HG02973 (cell line): ENCODE data around the gene TRIM9.
A peak's percentile ranks its signal among the peaks of the same experiment; 100 is the strongest.
"Not testable (repeated sequence)": the region's sequence is repeated elsewhere in the genome, so short reads cannot be mapped to it uniquely, and the experiment has no call there.

Source experiments
- ATAC-seq: cut with Tn5 transposase; IDR thresholded peaks from one replicate; pipeline ENCODE4 v1.9.1; 2021; ENCODE audit warnings: moderate library complexity; ENCODE audit not compliant: unreplicated experiment

The TRIM9 gene

DNA sequence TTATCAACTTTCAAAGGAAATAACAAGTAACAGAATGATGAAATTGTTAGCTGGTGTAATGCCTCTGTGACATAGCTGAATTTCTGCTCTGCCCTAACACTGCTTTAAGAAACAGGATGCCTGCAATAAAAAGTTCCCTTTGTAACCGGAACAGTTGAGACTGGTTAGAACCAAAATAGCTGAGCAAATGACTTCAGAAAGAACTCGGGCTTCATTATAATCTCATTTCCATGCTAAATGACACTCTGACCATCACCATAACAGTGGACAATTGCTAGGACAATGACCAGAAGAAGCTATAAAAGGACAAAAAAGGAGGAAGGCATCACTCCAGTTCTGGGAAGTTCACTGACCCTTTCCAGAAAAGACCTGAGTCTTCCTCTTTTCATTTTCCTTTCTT lies 127.1 kb downstream of the TRIM9 start:
- no peak for ATAC-seq

DNA sequence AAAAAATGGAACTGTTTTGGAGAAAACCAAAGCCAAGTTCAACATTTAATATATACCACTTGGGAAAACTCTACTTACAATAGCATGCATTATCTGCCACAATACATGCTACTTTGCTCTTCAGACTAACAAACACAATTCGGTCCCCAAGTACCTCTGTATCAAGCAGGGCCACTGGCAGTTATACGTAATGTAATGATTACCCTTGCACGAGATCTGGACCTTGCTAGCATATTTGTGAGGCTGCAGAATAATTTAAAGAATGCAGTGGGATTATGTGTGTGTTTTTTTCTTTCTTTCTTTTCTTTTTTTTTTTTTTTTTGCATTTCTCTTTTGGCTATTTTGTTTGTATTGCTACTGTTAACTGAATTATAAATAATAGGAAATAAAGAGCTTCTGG lies 127.8 kb downstream of the TRIM9 start:
- ATAC-seq, result no peak

DNA sequence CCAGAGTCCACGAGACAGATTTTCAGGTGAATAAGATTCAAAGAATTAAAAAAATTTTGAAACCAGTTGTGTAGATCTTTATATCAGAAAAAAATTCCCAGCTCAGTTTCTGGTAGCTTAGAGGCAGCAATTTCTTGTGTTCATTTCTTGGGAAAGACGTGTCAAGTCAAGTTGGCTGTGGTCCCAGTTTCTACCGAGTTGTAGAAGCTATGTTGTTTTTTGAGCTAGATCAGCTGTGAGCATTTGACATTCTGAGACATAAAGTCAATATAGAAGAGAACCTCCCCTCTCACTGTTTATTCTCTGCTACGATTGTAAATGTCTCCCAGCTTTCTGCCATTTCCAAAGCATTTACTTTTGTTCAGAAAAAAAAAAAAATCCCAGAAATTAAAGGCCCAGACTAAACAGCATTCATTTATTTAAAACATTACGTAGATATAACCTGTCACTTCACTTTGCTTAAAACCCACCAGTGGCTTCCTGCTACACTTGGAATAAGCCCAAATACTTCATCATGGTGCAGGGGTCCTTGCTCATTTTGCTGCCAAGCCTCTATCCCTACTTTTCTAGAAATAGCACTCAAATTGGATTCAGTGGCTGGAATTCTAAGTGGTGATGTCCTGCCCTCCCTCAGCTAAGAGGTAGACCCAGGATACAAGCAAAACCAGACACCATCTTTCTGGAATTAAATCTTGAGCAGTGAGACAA lies 130.1 kb downstream of the TRIM9 start:
- no peak for ATAC-seq

DNA sequence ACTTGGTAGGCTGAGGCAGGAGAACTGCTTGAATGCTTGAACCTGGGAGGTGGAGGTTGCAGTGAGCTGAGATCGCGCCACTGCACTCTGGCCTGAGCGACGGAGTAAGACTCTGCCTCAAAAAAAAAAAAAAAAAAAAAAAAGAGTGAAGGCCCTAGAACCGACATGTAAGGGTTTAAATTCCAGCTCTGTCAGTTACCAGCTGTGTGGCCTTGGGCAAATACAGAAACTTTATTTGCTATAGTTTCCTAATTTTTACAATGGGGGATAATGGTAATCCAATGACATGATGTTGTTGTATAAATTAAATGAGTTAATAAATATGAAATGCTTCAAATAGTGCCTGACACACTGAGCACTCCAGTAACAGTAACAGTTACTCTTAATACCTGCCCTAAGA lies 131.0 kb downstream of the TRIM9 start:
- ATAC-seq, result no peak

DNA sequence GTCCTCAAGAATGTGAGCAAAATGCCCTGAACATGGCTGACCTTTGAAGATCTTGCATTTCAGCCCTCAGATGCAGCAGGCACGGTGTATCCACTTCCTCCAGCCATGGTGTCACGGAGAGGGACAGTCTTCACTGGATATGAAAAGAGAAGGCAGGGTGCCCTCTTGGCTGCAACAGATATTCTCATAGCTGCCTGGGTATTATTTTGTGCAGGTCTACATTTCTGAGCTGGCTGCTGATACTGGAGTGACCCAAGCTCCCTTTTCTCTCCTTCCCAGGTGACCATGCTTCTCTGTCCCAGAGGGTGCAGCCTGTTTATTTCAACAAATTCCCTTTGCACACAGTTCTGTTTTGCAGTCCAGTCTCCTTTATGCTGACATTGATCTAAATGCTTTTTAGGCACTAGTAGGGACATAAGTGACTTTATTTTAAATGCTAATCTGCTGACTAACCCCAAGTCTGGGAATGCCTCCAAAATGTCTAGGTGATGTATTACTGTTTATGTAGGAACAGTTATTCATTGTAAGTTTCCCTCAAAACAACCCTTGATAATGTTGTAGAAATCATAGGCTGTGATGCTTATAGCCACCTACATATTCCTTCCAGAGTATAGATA lies 133.2 kb downstream of the TRIM9 start:
- ATAC-seq, result no peak

DNA sequence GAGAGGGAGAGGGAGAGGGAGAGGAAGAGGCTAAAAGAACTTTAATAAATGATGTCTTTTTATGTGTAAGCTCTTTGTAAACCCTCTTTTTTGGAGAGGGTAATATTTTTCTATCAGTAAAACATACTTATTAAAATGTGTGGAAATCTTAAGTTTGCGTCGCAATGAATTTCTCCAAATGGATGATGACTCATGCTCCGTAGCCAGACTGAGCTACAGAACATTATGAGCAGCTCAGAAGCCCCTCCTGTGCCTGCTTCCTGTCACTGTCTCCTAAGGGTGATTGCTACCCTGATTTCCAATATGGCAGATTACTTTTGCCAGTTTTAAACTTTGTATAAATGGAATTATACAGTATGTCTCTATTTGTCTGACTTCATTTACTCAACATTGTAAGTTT lies 137.6 kb downstream of the TRIM9 start:
- ATAC-seq, result no peak

DNA sequence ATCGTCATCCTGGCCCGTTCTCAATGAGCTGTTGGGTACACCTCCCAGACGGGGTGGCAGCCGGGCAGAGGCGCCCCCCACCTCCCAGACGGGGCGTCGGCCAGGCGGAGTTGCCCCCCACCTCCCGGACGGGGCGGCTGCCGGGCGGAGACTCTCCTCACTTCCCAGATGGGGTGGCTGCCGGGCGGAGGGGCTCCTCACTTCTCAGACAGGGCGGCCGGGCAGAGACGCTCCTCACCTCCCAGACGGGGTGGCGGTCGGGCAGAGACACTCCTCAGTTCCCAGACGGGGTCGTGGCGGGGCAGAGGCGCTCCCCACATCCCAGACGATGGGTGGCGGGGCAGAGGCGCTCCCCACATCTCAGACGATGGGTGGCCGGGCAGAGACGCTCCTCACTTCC lies 138.5 kb downstream of the TRIM9 start:
- not testable (repeated sequence) for ATAC-seq

DNA sequence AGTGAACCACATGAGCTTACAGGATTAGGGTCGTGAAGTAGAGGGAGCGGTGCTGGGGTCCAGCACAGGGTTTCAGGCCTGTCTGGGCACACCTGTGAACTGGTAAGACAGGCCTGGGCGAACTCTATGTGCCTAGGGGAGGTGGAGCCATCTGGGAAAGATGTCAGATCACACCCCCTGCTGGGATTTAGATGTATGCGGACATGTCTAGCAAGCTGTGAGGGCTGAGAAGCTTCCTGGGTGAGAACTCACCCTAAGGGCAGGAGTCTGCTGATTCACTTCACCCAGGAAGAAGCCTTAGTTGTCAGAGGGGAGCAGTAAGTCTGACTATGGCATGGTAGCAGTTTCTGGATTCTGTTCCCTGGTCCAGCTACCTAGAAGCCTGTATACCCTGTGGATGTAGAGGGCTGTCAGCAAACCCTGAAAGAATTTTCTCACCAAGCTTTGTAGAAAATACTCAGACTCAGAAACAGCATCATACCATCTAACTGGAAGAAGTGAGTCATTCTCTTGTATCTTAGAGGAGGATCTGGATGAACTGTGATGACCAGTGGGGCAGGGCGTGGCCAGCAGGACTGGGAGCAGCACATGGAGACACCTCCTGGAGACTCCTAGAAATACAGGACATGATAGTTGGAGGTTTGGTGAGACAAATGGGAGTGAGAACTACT lies 139.4 kb downstream of the TRIM9 start:
- ATAC-seq, result no peak

DNA sequence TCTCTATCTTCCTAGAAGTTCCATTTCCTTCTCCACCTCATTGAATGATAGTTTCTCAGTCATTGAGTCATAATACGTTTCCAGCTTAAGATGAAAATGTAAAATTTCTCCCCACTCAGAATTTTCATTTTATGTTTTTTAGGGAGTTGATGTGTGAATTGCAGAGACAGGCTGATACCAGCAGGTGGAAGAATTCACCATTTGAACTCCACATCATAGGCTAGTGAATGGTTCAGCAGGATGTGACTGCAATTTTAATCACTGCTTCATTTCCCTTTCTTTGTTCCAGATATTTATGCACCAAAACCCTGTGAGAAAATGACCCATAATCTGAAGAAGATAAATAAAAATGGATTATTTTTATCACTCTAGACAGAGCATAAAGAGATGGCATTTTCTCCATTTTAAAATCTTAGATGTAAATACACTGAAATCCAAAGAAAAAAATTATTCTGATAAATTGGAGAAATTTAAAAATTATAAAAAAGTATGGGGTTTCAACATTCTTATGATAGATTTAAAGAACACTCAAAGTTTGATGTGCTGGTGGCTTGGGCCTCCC lies 140.0 kb downstream of the TRIM9 start:
- no peak for ATAC-seq

DNA sequence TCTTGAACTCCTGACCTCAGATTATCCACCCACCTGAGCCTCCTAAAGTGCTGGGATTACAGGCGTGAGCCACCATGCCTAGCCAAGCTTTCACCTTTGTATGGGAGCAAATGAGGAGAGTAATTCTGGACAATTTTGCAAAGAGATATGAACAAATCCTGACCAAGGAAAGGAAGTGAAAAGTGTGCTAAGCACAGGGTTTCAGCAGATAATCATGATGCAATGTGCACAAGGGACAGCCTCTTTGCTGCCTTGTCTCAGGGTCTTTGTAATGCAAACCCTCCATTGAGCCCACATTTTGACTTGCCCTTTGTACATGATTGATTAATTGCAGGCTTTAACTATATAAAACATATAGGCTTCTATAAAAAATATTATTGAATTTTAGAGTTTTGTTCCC lies 141.4 kb downstream of the TRIM9 start:
- ATAC-seq, result no peak

DNA sequence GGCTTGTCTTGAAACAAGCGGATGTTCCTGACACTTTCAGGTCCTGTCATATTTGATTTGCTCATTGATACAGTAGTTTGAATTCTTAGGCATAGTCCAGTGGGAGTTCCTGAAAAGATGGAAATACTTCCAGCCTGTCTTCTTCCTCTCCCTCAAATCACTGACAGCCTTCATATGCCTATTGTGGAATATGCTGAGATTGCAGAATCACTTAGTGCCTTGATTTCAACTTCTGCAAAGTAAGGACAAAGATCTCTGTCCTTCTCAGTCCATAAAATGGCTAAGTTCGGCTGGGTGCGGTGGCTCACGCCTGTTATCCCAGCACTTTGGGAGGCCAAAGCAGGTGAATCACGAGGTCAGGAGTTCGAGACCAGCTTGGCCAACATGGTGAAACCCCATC lies 143.9 kb downstream of the TRIM9 start:
- ATAC-seq, result no peak

DNA sequence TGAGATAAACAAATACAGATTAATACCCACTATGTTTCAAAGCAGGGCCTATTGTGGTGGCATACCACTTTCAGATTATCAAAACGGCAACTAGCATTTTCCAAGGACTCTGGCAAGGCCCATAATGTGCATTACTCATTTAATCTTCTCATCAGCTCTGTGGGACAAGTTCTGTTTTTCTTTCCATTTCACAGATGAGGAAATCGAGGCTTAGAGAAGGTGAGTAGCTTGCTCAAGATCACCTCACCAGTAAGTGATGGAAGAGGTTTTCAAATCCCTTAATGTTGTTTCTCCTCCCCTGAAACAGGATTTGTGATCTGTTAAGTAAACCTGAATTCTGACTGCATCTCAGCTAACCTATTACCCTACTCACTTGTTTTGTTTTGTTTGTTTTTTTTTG lies 146.7 kb downstream of the TRIM9 start:
- no peak for ATAC-seq

DNA sequence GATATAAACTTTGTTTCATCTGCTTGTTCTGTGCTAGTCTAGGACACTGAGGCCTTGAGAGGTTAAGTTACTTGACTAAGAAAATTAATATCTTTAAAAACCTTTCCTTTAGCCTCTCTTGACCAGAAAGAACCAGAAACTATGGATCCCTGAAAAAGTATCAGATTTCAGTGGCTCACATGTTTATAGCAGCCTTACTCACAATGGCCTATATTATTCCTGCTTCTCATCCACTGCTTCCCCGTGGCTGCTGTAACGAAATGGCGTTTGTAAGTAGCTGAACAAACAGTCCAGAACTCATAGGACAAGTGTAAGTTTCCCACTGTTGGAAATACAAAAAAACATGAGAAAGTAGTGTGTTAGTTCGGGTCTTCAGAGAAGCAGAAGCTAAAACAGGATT lies 147.5 kb downstream of the TRIM9 start:
- no peak for ATAC-seq

DNA sequence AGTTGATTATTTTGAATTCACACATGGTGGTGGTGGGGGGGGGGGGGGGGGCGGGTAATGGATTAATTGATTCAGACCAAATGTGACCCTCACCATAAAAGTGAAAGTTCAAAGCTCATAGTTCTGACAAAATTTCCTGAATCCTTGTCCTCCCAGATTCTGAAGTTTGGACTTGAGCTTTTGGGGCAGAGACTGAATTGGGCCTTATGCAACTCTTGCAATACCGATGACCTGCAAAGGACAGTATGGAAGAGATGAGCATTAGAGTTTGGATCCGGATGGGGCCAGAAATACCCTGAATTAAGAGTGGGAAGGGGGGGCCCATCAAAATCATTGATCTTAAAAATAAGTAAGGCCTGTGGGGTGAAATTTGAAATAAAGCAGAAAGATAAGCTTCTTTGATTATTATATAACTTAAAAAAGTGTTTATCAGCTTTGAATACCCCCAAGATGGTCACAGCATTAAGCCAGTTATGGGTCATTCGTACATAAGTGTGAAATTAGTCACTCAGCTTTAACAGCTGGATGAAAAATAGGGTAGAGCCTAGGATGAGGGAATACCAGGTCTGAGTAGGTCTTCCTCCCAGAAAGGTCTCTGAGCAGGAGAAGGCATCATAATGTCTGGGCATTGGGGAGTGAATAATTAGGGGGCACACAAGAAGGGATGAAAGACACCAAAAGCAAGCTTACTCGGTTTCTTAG lies 148.5 kb downstream of the TRIM9 start:
- no peak for ATAC-seq

DNA sequence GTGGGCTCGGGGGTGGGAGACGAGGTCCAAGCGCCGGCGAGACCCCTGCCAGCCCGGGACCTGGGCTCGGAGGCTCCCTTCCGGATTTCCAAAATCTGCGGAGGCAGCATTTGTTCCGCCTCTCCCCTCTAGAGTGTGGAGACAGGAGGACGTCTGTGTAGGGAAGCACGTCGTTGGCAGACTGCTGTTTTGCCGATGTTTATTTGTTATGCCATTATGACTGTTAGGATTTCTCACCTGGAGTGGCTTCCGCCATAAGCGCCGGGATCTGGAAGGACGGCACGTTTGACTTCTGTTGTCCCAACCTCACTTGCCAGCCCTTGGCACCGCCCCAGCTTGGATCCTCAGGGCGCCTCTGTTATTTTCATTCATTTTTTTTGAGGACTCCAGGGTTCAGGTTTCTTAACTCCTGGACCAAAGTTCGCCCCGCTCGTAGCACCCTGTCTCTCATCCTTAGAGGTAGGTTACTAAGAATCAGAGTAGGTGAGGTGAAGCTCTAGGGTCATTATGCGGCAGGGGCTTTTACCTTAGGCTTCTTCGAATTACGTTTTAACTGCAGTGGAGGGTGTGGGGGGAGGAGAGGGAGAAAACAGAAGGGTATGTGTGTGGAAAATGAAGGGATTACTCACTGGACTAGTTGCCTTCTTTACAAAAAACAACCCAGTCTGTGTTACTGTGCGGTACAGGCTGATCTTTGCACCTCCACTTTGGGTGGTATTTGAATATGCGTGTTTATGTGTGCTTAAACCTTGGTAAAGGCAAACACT lies 150.1 kb downstream of the TRIM9 start:
- no peak for ATAC-seq

DNA sequence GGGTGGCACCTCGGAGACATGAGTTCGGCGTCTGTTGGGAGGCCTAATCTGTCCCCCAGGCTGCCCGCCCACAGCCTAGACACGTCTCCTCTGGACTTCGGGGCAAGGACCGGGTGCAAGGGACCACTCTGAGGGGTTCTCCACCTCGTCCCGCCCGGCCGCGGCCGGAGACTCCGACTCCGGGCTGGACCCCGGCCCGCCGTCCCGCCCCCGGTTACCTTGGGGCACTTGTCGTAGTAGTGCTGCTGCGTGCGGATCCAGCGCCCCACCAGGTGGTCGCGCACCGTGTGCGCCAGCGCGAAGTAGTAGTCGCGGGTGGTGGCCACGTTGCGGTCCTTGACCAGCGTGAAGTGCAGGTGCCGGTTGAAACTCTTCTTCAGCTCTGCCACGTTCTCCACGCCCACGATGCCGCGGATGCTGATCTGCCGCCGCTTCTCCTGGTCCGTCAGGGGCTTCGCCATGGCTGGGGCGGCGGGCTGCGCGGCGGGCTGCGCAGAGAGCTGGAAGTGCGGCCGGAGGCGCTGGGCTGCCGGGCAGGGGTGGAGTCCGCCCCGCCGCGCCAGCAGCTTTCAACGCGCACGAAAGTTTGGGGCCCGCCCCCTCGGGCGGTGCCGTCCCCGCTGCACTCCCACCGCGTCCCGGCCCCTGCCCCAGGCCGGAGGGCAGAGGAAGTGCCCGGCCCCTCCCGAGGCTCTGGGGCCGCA lies 150.8 kb downstream of the TRIM9 start, which contains the start of gene PYGL:
PYGL (minus strand) TSS at position 541 of the 704 bp plus-strand sequence; CDS start at position 461, 80 bp downstream.
- peak; percentile 66 for ATAC-seq

DNA sequence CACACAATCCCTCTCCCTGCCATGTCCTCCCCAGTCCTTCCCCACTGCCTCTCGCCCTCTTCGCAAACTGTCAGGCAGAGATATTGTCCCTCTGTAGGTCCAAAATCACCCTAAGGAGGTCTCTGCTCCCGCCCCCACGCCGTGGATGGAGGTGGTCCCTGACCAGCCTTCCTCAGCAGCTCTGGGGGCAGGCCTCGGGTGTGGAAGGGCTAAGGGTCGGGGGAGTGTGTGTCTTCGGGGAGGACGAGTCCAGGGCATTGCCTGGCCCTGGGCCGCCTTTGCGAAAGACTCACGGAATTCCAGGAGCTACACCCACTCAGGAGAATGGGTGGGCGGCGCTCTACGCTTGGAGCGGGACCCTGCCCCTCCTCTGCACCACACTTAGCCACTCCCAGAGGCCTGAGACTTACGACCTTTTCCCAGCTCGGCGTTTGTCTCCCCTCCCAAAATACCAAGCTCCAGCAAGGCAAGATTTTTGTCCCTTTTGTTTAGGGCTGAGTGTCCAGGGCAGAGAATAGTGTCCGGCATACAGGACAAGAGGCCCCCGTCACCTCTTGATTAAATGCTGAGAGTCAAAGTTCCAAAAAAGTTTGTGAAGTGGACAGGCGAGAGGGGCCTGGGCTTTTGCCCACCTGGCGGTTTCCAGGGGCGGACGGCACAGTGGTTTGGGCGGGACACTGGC lies 151.5 kb downstream of the TRIM9 start:
- no peak for ATAC-seq

DNA sequence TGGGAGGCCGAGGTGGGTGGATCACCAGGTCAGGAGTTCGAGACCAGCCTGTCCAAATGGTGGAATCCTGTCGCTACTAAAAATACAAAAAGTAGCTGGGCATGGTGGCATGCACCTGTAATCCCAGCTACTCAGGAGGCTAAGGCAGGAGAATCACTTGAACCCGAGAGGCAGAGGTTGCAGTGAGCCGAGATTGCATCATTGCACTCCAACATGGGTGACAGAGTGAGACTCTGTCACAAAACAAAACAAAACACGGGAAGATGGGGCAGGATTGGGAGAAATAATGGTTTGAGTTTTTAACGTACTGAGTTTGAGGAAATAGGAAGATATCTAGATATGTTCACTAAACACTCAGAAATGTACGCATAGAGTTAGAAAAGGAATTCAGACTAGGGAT lies 153.3 kb downstream of the TRIM9 start:
- ATAC-seq, result not testable (repeated sequence)

DNA sequence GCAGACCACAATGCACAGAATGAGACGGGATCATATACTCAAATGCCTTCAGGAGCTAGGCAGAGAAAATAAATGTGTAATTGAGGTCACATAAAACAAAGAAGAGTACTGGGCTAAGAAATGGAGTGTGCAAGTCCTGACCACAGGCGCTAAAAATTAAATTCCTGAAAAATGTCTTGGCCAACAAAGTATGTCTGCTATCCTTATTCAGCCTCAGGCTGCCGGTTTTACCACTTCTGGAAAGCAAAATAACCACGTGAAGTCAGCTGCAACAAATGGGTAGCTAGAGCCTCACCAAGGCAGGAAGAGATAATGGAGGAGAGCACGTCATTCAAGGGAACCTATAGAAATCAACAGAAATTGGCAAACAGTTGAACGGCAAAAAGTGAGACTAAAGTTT lies 153.8 kb downstream of the TRIM9 start:
- no peak for ATAC-seq
